ENCODE data around the gene MIB1.
"Not testable (repeated sequence)": the region's sequence is repeated elsewhere in the genome, so short reads cannot be mapped to it uniquely, and the experiment has no call there.

The MIB1 gene

DNA sequence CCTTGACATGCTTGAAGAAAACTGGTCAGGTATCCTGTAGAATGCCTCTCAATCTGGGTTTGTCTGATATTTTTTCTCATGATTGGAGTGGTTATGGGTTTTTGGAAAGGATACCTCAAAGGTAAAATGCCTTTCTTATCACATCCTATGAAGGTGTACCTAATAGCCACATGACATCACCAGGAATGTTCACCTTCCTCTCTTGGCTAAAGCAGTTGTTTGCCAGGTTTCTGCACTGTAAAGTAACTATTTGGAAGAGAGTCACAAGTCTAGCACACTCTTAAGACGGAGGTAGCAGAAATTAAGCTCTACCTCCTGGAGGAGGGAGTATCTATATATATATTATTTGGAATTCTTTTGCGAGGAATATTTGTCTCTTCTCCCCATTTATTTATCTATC is 17.9 kb upstream of the MIB1 start:
- no peak overlapping the region for H3K27ac ChIP-seq (ENCODE audit: low read depth, low read length)
- H3K9me3 ChIP-seq (ENCODE audit: control insufficient read depth, insufficient read depth, low read length), result no peaks in the 10 kb centered on the region
- H3K4me3 ChIP-seq (ENCODE audit: low read depth, low read length), result no peak overlapping the region
- no peaks in the 10 kb centered on the region for H3K4me1 ChIP-seq (ENCODE audit: control insufficient read depth, insufficient read depth, low read length)
- H3K36me3 ChIP-seq (ENCODE audit: control insufficient read depth, insufficient read depth, low read length), result no peaks in the 10 kb centered on the region
- H3K9ac ChIP-seq (ENCODE audit: low read depth, low read length), result no peak overlapping the region
- no peaks in the 10 kb centered on the region for H3K27me3 ChIP-seq (ENCODE audit: control insufficient read depth, insufficient read depth, low read length)

DNA sequence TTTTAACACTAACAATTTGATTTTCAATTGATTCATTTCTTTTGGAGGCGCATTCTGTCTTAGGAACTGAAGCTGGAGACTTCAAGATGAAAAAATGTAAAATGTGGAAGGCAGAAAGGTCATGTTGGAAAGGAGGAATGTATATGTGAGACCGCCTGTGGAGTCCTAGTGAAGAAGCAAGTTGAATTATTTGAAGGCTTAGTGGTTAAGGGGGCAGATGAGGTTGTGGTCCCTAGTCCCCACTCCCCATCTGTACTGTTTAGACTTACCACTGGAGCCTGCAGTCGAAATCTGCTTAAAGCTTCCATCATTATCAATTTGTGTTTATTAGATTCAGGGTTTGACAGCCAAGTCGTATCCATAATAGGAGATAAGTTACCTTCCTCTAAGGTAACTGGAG is 15.4 kb upstream of the MIB1 start:
- Histone ChIP-seq H3K27me3 (ENCODE audit: control insufficient read depth, insufficient read depth, low read length) (no peaks in the 10 kb centered on the region), H3K4me1 (ENCODE audit: control insufficient read depth, insufficient read depth, low read length) (no peaks in the 10 kb centered on the region), H3K9me3 (ENCODE audit: control insufficient read depth, insufficient read depth, low read length) (no peaks in the 10 kb centered on the region), H3K36me3 (ENCODE audit: control insufficient read depth, insufficient read depth, low read length) (no peaks in the 10 kb centered on the region), H3K27ac (ENCODE audit: low read depth, low read length) (no peak overlapping the region), H3K4me3 (ENCODE audit: low read depth, low read length) (no peak overlapping the region), H3K9ac (ENCODE audit: low read depth, low read length) (no peak overlapping the region)

DNA sequence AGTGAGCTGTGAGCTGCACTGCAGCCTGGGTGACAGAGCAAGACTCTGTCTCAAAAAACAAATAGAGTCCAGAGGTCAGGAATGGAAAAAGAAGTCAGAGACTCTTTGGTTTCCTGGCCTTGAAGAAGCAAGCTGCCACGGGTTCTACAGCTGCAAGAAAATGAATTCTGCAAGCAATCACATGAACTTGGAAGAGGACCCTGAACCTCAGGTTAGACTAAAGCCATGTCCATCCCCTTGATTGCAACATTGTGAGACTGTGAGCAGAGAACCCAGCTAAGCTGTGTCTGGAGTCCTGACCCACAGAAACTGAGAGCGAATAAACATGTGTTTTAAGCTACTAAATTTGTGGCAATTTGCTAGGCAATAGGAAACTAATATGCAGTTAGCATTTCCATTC is 12.9 kb upstream of the MIB1 start:
- H3K9me3 ChIP-seq (ENCODE audit: control insufficient read depth, insufficient read depth, low read length), result no peaks in the 10 kb centered on the region
- H3K27ac ChIP-seq (ENCODE audit: low read depth, low read length), result no peak overlapping the region
- no peaks in the 10 kb centered on the region for H3K4me1 ChIP-seq (ENCODE audit: control insufficient read depth, insufficient read depth, low read length)
- H3K27me3 ChIP-seq (ENCODE audit: control insufficient read depth, insufficient read depth, low read length), result no peaks in the 10 kb centered on the region
- H3K36me3 ChIP-seq (ENCODE audit: control insufficient read depth, insufficient read depth, low read length), result no peaks in the 10 kb centered on the region
- no peak overlapping the region for H3K4me3 ChIP-seq (ENCODE audit: low read depth, low read length)
- no peak overlapping the region for H3K9ac ChIP-seq (ENCODE audit: low read depth, low read length)

DNA sequence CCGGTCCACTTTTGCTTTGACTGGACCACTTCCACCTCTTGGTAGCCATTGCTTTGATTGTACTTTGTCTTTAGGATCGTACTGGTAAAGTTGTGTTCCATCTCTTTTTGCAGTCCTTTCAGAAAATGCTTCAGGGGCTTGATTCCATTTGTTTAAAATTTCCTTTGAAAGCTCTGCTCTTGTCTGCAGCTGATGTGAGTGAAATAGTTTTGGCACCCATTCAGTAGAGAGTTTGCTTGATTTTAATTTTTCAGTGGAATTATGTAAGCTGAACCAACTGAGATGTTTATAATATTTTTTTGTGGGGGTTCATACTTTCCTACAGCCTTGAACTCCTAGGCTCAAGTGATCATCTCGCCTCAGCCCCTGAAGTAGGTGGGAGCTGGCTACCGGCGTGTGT is 7.6 kb upstream of the MIB1 start:
- no peak overlapping the region for H3K9ac ChIP-seq (ENCODE audit: low read depth, low read length)
- H3K27me3 ChIP-seq (ENCODE audit: control insufficient read depth, insufficient read depth, low read length), result no peaks in the 10 kb centered on the region
- H3K9me3 ChIP-seq (ENCODE audit: control insufficient read depth, insufficient read depth, low read length), result no peaks in the 10 kb centered on the region
- H3K36me3 ChIP-seq (ENCODE audit: control insufficient read depth, insufficient read depth, low read length), result no peaks in the 10 kb centered on the region
- no peak overlapping the region for H3K4me3 ChIP-seq (ENCODE audit: low read depth, low read length)
- no peak overlapping the region for H3K27ac ChIP-seq (ENCODE audit: low read depth, low read length)
- H3K4me1 ChIP-seq (ENCODE audit: control insufficient read depth, insufficient read depth, low read length), result peaks cover 6% of the 10 kb centered on the region

DNA sequence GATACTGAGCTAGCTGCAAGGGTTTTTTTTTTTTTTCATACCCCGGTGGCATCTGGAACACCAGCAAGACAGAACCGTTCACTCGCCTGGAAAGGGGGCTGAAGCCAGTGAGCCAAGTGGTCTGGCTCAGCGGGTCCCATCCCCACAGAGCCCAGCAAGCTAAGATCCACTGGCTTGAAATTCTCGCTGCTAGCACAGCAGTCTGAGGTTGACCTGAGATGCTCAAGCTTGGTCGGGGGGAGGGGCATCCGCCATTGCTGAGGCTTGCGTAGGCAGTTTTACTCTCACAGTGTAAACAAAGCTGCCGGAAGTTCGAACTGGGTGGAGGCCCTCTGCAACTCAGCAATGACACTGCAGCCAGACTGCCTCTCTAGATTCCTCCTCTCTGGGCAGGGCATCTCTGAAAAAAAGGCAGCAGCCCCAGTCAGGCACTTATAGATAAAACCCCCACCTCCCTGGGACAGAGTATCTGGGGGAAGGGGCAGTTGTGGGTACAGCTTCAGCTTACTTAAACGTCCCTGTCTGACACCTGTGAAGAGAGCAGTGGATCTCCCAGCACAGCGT is 5.1 kb upstream of the MIB1 start:
- Histone ChIP-seq H3K27me3 (ENCODE audit: control insufficient read depth, insufficient read depth, low read length) (no peaks in the 10 kb centered on the region), H3K4me1 (ENCODE audit: control insufficient read depth, insufficient read depth, low read length) (peaks cover 14% of the 10 kb centered on the region), H3K36me3 (ENCODE audit: control insufficient read depth, insufficient read depth, low read length) (no peaks in the 10 kb centered on the region), H3K9me3 (ENCODE audit: control insufficient read depth, insufficient read depth, low read length) (no peaks in the 10 kb centered on the region), H3K4me3 (ENCODE audit: low read depth, low read length) (no peak overlapping the region), H3K9ac (ENCODE audit: low read depth, low read length) (no peak overlapping the region), H3K27ac (ENCODE audit: low read depth, low read length) (peak overlapping the region; percentile 69)

- H3K27ac ChIP-seq (ENCODE audit: low read depth, low read length), result not testable (repeated sequence)
These were observed 3.7 kb upstream of the MIB1 start for GRCh38 chr18:21736926-21737325.

GRCh38 chr18:21739604-21740537 is 721 bp upstream of the MIB1 start:
- peak overlapping the region; percentile 98 for H3K27ac ChIP-seq (ENCODE audit: low read depth, low read length)
- no peaks in the 10 kb centered on the region for H3K36me3 ChIP-seq (ENCODE audit: control insufficient read depth, insufficient read depth, low read length)
- H3K27me3 ChIP-seq (ENCODE audit: control insufficient read depth, insufficient read depth, low read length), result no peaks in the 10 kb centered on the region
- H3K9ac ChIP-seq (ENCODE audit: low read depth, low read length), result no peak overlapping the region
- peak overlapping the region; percentile 92 for H3K4me3 ChIP-seq (ENCODE audit: low read depth, low read length)
- H3K4me1 ChIP-seq (ENCODE audit: control insufficient read depth, insufficient read depth, low read length), result peaks cover 18% of the 10 kb centered on the region
- H3K9me3 ChIP-seq (ENCODE audit: control insufficient read depth, insufficient read depth, low read length), result no peaks in the 10 kb centered on the region

More at GRCh38 chr18:21736926-21737325, 3.7 kb upstream of the MIB1 start:
- not testable (repeated sequence) for H3K36me3 ChIP-seq (ENCODE audit: control insufficient read depth, insufficient read depth, low read length); H3K27me3 ChIP-seq (ENCODE audit: control insufficient read depth, insufficient read depth, low read length); H3K9me3 ChIP-seq (ENCODE audit: control insufficient read depth, insufficient read depth, low read length); H3K9ac ChIP-seq (ENCODE audit: low read depth, low read length); H3K4me3 ChIP-seq (ENCODE audit: low read depth, low read length)
- peaks cover 14% of the 10 kb centered on the region for H3K4me1 ChIP-seq (ENCODE audit: control insufficient read depth, insufficient read depth, low read length)

DNA sequence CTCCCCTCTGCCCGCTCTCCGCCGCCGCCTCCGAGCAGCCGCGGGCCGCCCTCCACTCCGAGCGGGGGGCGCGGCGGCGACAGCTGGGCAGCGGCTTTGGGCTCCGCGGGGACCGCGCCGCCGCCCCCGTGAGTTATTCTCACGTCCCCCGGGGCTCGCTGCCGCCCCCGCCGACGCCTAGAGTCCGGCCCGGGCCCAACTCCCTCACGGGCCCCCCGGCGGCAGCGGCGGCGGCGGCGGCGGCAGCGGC is 645 bp downstream of the MIB1 start:
- Histone ChIP-seq H3K27ac (ENCODE audit: low read depth, low read length) (peak overlapping the region; percentile 98), H3K9ac (ENCODE audit: low read depth, low read length) (peak overlapping the region; percentile 89), H3K4me3 (ENCODE audit: low read depth, low read length) (peak overlapping the region; percentile 92; the same call in 1 of the 2 replicates)

GRCh38 chr18:21741562-21742314 is 1.1 kb downstream of the MIB1 start:
- Histone ChIP-seq H3K4me1 (ENCODE audit: control insufficient read depth, insufficient read depth, low read length) (peaks cover 20% of the 10 kb centered on the region), H3K27ac (ENCODE audit: low read depth, low read length) (peak overlapping the region; percentile 98), H3K9me3 (ENCODE audit: control insufficient read depth, insufficient read depth, low read length) (no peaks in the 10 kb centered on the region), H3K36me3 (ENCODE audit: control insufficient read depth, insufficient read depth, low read length) (no peaks in the 10 kb centered on the region), H3K27me3 (ENCODE audit: control insufficient read depth, insufficient read depth, low read length) (no peaks in the 10 kb centered on the region), H3K4me3 (ENCODE audit: low read depth, low read length) (peak overlapping the region; percentile 92), H3K9ac (ENCODE audit: low read depth, low read length) (peak overlapping the region; percentile 89)

More for the DNA sequence above, 645 bp downstream of the MIB1 start:
- no peaks in the 10 kb centered on the region for H3K27me3 ChIP-seq (ENCODE audit: control insufficient read depth, insufficient read depth, low read length)
- H3K36me3 ChIP-seq (ENCODE audit: control insufficient read depth, insufficient read depth, low read length), result no peaks in the 10 kb centered on the region
- H3K9me3 ChIP-seq (ENCODE audit: control insufficient read depth, insufficient read depth, low read length), result no peaks in the 10 kb centered on the region
- H3K4me1 ChIP-seq (ENCODE audit: control insufficient read depth, insufficient read depth, low read length), result peaks cover 15% of the 10 kb centered on the region

DNA sequence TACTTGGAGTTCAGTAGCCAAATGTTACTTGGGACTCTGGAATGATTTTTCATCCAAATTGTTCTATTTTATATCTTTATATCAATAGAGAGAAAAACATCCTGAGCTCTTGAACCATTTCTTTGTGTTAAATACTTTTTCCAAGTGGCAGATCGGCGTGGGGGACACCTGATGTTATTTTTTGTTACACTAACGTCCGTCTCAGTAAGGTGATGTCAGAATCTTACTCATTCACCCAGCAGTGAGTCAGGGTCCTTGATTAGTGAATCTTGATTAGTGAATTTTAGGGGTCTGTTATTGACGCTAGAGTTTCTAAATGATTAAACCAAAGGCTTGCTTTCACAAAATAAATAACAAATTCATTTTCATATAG is 1.7 kb downstream of the MIB1 start:
- no peaks in the 10 kb centered on the region for H3K27me3 ChIP-seq (ENCODE audit: control insufficient read depth, insufficient read depth, low read length)
- H3K27ac ChIP-seq (ENCODE audit: low read depth, low read length), result no peak overlapping the region
- H3K4me3 ChIP-seq (ENCODE audit: low read depth, low read length), result peak overlapping the region; percentile 92
- H3K36me3 ChIP-seq (ENCODE audit: control insufficient read depth, insufficient read depth, low read length), result no peaks in the 10 kb centered on the region
- H3K9me3 ChIP-seq (ENCODE audit: control insufficient read depth, insufficient read depth, low read length), result no peaks in the 10 kb centered on the region
- no peak overlapping the region for H3K9ac ChIP-seq (ENCODE audit: low read depth, low read length)
- H3K4me1 ChIP-seq (ENCODE audit: control insufficient read depth, insufficient read depth, low read length), result peaks cover 26% of the 10 kb centered on the region

Measured in HUES48 (cell line).